Hematopoietic multipotent progenitor cell treated with erythropoietin and hydrocortisone succinate and interleukin-3 and kit ligand, for 6 days (in vitro differentiated cells): Measurements from ENCODE around the gene IL21R.

Source experiments
- DNase-seq: peaks from one replicate; pipeline ENCODE4 v3.0.0-alpha.2; 2015

Gene IL21R

DNA sequence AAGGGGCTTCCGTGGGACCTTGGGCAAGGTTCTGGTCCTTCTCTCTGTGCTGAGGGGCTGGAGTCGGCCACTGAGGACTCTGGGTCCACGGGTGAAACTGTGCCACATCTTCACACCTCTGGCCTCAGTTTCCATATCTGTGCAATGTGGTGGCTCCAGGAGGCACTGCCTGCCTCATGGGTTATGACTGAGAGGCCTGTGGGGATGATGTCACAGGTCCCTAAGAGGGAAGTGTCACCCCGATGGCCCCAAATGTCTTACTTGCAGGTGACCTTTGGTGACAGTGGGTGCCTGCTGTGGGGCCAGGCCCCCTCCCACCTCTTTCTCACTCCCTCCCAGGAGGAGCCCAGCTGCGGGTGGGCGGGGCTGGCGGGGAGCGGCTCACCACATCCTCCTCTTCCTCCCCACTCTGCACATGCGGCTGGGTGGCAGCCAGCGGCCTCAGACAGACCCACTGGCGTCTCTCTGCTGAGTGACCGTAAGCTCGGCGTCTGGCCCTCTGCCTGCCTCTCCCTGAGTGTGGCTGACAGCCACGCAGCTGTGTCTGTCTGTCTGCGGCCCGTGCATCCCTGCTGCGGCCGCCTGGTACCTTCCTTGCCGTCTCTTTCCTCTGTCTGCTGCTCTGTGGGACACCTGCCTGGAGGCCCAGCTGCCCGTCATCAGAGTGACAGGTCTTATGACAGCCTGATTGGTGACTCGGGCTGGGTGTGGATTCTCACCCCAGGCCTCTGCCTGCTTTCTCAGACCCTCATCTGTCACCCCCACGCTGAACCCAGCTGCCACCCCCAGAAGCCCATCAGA is at the start of gene IL21R:
TSS of gene IL21R (plus strand) at position 407 of the 801 bp plus-strand sequence. CDS start 27,898 bp downstream, outside the sequence.
- peak; percentile 54 for DNase-seq

DNA sequence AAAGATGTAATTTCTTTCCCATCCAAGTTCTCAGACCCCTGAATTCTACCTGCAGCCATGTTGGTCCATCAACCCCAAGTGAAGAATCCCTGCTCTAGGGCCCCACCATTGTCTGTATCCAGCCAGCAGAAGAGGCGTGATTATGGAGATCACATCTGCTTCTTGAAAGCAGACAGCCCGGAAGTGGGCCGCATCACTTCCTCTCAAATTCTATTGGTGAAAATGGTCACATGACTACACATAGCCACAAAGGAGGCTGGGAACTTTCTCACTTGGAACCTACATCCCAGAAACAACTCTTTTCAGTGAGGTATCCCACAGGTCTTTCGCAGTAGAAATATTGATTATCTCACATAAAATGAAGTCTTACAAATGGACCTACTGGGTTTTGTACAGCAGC is 48.1 kb upstream of the IL21R start:
- DNase-seq, result peak; percentile 34

DNA sequence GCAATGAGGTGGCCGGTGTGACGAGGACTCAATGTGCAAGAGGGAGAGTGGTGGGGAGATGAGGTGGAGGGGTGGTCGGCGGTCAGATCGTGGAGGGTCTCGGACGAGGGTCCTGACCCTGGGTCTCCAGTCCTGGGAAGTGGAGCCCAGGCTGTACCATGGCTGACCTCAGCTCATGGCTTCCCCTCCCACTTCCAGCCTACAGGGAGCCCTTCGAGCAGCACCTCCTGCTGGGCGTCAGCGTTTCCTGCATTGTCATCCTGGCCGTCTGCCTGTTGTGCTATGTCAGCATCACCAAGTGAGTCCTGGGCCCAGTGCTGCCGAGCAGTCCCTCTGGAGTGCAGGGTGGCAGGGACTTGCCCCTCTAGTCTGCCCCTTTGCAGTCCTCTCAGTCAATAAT is 46.4 kb upstream of the IL21R start:
- peak; percentile 71 for DNase-seq

DNA sequence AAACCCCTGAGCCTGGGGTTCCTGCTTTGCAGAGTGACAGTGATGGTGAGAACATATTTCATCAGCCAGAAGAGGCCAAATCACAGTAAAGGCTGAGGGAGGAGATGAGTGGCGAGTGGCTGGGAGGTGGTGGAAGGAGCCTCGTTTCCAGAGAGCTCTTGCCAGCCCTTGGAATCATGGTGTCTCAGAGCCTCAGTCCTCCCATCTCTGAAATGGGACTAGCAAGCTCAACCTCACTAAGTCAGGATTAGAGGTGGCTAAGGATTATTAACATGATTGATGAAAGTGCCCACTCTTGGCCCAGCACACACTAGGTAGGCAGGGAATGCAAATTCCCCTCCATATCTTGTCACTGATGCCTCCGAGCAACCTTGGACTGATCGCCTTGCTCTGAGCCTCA is 45.2 kb upstream of the IL21R start:
- no peak for DNase-seq

DNA sequence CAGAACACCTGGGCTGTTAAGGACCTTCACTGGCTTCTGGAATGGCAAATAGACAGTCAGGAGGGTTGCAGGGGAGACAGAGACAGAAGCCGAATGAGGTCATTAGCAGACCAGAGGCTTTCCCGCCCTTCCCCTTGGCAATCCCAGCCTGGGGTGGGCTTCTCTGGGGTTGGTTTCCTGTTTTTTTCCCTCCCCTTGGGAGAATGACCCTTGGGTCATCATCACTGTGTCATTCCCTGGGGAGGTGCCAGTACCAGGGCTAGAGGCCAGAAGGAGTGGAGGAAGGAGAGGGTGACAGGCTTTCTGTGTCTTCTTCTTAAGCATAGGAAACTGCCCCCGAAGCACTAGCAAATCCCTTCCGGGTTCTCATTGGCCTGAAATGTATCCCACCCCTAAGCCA is 42.9 kb upstream of the IL21R start:
- DNase-seq, result no peak

DNA sequence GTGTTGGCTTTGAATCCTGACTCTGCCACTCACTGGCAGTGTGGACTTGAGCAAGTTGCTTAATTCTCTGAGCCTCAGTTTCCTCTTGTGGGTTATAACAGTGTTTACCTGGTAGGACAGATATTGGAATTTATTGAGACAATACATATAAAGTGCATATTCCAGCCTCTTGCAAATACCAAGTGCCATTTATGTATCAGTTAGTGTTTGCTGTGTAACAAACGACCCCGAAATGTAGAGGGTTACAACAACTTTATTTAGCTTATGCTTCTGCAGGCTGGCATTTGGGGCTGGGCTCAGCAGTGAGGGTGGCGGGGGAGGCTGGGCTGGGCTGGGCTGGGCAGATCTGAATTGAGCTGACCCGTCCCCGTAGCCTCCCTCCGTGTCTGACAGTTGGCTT is 42.4 kb upstream of the IL21R start:
- no peak for DNase-seq

DNA sequence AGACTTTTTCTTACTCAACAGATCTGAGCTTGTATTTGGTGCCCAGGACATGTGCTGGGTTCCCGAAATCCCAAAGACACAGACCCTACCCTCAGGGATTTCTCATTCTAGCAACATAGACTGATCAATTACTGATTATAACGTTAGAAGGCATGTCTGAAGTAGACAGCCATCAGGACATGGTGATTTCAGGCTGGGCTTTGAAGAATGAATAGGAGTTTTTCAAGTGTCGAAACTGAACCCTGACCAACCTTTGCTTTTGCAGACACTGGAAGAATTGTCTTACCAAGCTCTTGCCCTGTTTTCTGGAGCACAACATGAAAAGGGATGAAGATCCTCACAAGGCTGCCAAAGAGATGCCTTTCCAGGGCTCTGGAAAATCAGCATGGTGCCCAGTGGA is 40.0 kb upstream of the IL21R start:
- no peak for DNase-seq

DNA sequence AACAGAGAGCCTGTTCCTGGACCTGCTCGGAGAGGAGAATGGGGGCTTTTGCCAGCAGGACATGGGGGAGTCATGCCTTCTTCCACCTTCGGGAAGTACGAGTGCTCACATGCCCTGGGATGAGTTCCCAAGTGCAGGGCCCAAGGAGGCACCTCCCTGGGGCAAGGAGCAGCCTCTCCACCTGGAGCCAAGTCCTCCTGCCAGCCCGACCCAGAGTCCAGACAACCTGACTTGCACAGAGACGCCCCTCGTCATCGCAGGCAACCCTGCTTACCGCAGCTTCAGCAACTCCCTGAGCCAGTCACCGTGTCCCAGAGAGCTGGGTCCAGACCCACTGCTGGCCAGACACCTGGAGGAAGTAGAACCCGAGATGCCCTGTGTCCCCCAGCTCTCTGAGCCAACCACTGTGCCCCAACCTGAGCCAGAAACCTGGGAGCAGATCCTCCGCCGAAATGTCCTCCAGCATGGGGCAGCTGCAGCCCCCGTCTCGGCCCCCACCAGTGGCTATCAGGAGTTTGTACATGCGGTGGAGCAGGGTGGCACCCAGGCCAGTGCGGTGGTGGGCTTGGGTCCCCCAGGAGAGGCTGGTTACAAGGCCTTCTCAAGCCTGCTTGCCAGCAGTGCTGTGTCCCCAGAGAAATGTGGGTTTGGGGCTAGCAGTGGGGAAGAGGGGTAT is 39.3 kb upstream of the IL21R start:
- no peak for DNase-seq

DNA sequence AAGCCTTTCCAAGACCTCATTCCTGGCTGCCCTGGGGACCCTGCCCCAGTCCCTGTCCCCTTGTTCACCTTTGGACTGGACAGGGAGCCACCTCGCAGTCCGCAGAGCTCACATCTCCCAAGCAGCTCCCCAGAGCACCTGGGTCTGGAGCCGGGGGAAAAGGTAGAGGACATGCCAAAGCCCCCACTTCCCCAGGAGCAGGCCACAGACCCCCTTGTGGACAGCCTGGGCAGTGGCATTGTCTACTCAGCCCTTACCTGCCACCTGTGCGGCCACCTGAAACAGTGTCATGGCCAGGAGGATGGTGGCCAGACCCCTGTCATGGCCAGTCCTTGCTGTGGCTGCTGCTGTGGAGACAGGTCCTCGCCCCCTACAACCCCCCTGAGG is 38.7 kb upstream of the IL21R start:
- no peak for DNase-seq

DNA sequence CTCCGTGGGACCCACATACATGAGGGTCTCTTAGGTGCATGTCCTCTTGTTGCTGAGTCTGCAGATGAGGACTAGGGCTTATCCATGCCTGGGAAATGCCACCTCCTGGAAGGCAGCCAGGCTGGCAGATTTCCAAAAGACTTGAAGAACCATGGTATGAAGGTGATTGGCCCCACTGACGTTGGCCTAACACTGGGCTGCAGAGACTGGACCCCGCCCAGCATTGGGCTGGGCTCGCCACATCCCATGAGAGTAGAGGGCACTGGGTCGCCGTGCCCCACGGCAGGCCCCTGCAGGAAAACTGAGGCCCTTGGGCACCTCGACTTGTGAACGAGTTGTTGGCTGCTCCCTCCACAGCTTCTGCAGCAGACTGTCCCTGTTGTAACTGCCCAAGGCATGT is 38.2 kb upstream of the IL21R start:
- peak; percentile 87 for DNase-seq

DNA sequence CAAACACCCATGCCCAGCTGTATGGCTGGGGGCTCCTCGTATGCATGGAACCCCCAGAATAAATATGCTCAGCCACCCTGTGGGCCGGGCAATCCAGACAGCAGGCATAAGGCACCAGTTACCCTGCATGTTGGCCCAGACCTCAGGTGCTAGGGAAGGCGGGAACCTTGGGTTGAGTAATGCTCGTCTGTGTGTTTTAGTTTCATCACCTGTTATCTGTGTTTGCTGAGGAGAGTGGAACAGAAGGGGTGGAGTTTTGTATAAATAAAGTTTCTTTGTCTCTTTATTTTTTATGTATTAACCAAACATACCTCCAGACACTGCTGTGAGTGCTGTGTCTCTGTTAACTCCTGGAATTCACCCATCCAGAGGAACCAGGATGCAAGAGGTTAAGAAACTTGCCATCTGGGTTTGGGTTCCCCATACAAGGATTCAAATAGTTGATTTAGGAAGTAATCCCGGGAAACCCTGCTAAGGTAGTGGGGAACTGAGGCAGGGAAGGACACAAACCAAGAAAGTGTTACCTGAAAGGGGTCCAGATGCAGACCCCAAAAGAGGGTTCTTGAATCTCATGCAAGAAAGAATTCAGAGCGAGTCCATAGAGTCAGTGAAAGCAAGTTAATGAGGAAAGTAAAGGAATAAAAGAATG is 37.4 kb upstream of the IL21R start:
- DNase-seq, result no peak

DNA sequence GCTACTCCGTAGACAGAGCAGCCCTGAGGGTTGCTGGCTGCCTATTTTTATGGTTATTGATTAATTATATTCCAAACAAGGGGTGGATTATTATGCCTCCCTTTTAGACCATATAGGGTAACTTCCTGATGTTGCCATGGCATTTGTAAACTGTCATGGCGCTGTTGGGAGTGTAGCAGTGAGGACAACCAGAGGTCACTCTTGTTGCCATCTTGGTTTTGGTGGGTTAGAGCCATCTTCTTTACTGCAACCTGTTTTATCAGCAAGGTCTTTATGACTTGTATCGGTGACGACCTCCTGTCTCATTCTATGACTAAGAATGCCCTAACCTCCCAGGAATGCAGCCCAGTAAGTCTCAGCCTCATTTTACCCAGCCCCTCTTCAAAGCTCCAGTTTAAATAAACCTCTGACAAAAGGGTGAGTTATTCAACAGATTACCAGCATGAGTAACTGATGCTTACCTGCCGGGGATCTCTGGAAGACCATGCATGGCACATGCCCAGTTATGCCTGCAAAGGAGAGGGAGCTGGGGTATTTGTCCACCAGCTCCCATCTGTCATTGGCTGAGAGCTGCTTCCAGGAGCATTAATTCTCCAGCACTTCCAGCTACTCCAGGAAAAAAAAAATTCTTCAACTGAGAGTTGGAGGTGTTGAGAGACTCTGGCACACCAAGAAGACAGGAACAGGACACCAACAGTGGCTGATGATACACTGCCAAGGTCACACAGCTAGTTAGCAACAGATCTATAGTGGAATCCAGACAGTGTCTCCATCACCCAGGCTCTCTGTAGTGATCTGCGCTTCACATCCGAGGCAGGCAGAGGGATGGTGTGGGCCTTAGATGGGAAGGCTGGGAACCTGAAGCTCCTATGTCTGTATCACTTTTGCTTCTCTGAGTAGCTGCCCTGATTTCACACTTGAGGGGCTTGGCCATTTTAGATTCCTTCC is 36.6 kb upstream of the IL21R start:
- no peak for DNase-seq

DNA sequence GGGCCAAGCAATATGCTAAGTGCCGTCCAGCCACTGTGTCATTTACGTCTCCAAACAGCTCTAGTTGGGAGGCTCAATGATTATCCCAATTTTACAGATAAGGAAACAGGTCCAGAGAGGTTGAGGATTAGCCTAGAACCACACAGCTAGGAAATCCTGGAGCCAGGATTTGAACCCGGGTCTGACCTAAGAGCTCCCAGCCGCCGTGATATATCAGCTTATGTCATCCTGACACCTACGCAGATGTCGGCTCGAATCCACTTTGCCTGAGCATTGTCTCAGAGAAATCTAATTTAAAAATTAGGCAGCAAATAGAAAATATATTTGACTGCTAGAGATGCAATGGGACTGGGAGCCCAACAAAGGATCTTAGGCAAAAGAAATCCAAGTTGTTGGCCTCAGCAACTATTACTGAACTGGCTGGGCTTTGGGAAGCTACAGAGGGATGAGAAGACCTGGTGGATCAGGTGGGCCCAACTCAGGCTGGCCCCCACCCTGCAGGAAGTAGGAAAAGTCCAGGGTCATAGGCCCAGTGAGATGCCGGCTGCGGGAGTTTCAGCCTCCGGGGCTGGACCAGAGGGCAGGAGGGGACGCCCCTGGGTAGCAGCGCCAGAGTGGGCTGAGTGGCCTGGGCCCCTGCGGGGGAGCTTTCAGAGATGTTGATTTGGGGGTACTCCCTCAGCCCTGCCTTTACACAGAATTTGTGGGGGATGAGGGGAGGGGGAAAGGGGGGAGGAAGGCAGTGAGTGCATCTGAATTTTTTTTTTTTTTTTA is 35.1 kb upstream of the IL21R start:
- DNase-seq, result no peak

DNA sequence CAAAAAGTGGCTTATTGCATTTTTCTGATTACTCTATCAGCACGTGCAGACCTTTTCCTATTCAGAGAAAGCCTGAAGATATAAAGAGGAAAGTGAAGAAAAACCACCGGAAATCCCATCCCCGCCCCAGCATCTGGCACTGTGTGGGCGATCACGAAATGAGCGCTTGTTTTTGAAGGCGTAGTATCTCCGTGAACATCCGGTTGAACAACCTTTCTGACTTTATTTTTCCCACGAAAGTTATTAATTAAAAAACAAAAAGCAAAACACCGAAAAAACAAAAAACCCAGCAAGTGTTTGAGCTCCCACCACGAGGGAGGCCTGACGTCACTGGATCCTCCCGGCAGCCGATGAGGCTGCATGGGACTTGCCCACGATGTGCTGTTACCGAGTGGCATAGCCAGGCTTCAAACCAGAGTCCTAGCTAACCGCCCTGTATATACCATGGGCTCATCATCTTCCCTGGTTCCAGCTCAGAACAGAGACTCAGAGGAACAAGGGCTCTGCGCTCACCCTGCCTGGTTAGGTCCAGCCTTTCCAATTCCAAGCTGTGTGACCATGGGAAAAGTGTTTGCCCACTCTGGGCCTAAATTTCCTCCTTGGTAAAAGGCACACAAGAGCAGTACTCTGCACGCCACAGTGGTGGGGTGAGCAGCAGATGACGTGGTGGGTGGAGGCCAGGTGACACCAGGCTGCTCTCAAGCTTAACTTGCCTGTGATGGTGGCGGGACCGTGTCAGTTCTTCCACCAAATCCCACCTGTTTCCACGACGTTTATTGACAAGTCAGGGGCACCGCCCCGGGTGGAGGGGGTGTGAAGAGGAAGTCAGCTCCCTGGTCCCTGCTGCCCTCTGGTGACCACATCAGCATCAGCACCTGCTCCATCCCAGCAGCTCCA is 34.3 kb upstream of the IL21R start:
- peak; percentile 97 for DNase-seq

DNA sequence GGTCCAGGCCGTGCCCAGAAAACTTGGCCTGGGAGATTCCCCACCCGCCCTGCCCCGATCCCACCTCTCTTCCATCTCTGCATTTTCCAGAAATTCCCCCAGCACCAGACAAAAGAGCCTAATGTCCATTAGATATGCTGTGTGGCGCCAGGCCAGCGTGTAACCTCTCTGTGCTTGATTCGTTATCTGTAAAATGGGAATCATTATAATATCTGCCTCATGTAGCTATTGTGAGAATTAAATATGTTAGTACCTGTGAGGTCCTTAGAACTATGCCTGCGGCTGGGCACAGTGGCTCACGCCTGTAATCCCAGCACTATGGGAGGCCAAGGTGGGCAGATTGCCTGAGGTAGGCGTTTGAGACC is 33.6 kb upstream of the IL21R start:
- DNase-seq, result no peak

DNA sequence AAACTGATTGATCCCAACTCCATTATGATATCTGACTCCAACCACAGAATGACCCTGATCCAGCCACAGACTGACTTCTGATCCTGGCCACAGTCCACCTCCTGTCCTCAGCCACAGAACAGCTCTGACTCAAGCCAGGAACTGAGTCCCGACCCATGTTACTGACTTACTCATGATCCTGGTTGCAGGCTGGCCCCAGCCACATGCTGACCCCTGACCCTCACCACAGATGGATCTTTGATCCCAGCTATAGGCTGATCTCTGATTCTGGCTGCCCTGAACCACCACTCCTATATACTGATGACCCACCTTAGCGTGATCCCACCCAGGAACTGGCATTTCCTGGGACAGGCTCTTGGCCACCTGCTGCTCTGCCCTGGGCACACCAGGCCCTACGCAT is 32.2 kb upstream of the IL21R start:
- DNase-seq, result no peak

DNA sequence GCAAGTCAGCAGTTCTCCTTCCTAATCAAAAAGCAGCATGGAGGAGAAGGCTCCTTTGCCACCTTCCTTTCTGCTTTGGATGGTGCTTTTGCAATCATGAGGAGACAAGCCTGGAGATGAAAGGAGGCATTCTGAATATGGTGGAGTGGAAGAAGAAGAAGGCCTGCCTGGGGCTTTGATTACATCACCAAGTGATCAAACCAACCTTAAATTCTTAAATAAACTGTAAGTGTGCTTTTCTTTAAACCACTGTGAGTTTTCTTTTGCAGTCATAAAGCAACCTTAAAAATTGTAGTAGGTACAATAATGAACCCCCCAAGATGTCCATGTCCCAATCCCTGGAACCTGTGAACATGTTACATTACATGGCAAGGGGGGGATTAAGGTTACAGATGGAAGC is 31.7 kb upstream of the IL21R start:
- DNase-seq, result no peak

DNA sequence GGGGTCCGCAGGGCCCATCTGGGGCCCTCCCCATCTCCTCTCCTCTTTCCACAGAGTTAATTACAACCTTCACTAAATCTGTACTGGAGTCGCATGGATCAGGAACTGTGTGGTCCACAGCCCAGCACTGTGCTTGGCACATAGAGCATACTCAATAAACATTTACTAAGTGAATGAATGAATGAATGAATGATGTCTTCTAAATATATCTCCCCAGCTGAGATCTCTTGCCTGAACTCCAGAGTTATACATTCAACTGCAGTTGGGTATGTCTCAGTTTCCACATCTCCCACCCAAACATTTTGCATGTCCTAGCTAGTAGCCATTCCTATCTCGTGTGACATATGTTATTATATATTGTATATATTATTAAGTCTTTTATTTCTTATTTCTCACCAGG is 28.7 kb upstream of the IL21R start:
- no peak for DNase-seq

DNA sequence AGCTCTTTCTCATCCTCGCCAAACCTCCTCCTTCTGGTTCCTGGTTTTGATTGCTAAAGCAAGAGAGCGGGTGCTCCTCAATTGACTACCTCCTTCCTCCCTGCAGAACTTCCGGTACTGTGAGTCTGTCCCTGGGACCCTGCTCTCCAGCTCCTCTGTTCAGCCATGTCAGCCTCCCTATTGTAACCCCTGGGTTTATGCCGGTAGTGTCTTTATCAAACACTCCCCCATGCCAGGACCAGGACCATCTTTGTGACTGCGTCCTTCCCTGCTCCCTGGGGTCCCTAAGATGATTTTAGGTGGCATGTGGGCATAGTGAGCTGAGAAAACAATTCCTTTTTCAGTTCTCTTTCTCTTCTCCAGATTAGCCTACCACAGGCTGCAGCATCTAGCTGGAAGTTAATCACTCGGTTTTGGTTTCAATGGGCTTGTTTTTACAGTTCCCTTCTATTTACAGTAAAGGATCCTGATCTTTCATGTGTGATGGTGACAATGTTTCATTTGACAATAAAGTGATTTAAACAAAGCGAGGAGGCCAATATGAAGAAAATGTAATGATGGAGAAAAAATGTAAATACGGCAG is 27.7 kb upstream of the IL21R start:
- DNase-seq, result no peak

DNA sequence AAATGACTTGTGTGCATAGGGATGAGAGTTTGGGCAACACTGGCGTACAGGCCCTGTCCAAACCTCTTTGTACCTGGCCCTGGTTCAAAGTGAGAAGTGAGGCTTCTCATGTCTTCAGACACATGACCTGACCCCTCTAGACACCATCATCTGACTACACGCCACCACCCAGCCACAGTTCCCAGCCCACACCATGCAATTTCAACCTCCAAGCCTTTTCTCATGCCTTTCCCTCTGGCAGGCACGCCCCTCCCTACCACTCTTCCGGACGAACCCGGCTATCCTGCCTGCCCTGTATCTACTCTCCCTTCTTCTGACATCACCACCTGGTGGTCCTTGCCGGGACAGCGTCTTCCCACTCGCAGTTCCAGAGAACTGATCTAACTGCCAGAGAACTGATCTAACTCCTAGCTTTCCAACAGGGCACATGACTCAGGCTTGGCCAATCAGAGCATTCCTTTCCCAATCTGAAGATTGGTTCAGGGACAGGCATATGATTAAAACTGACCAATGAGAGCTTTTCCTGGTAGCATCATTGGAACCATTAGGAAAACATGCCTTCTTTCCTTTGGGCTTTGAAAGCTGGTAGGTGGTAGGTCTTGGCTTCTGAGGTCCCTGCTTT is 27.1 kb upstream of the IL21R start:
- DNase-seq, result peak; percentile 84
